LNCAP (cell line): ENCODE measurements around the gene OR52N1.

Experiments
- CTCF ChIP-seq: fragments of 450-650 bp; IDR thresholded peaks from 2 replicates; pipeline ENCODE4 v1.5.1; 2017; ENCODE audit warnings: mild to moderate bottlenecking

OR52N1 gene

GRCh38 chr11:5749836-5750235, 41.2 kb downstream of the OR52N1 start:
- TF ChIP-seq CTCF, result no peak

- TF ChIP-seq CTCF, result no peak
Measured at GRCh38 chr11:5746614-5747013, 44.5 kb downstream of the OR52N1 start.

GRCh38 chr11:5738431-5738830, 52.6 kb downstream of the OR52N1 start:
- no peak for TF ChIP-seq CTCF

GRCh38 chr11:5737670-5738392, 53.2 kb downstream of the OR52N1 start:
- no peak for TF ChIP-seq CTCF

GRCh38 chr11:5737091-5737490, 54.0 kb downstream of the OR52N1 start:
- TF ChIP-seq CTCF, result no peak
